SK-N-SH treated with all-trans-retinoic acid at 6 μM for 48 hours (cell line): Measurements from ENCODE around the gene ELF5.

ENCODE experiments used
- ATAC-seq: fragments of 200-7000 bp; cut with Tn5 transposase; 3 replicates; pipeline ENCODE4 v1.9.1; 2020; ENCODE audit warnings: mild to moderate bottlenecking, moderate library complexity
- ARNTL ChIP-seq: fragments of 450-650 bp; formaldehyde crosslinking; IDR thresholded peaks from 2 replicates; pipeline ENCODE4 v1.5.0; 2020; ENCODE audit warnings: low read depth, mild to moderate bottlenecking, moderate library complexity, borderline replicate concordance
- BACH2 ChIP-seq: fragments of 250-450 bp; sonication (Bioruptor Pico); IDR thresholded peaks from 2 replicates; pipeline ENCODE4 v1.9.0; 2021; ENCODE audit warnings: mild to moderate bottlenecking, borderline replicate concordance
- CSDC2 ChIP-seq: fragments of 250-450 bp; sonication (Bioruptor Pico); IDR thresholded peaks from 2 replicates; pipeline ENCODE4 v1.5.0; 2020; ENCODE audit warnings: mild to moderate bottlenecking, moderate library complexity
- CSRNP3 ChIP-seq: fragments of 250-450 bp; sonication (Bioruptor Pico); IDR thresholded peaks from 2 replicates; pipeline ENCODE4 v1.5.1; 2021; ENCODE audit warnings: mild to moderate bottlenecking, moderate library complexity
- ESRRG ChIP-seq: fragments of 250-450 bp; sonication (Bioruptor Pico); IDR thresholded peaks from 2 replicates; pipeline ENCODE4 v1.6.1; 2021; ENCODE audit warnings: mild to moderate bottlenecking
- GLIS3 ChIP-seq: fragments of 250-450 bp; sonication (Bioruptor Pico); IDR thresholded peaks from 2 replicates; pipeline ENCODE4 v1.5.0; 2020; ENCODE audit warnings: mild to moderate bottlenecking, moderate library complexity
- ISL1 ChIP-seq: fragments of 250-450 bp; sonication (Bioruptor Pico); IDR thresholded peaks from 2 replicates; pipeline ENCODE4 v2.1.2; 2022; ENCODE audit warnings: mild to moderate bottlenecking, moderate library complexity
- OSR1 ChIP-seq: fragments of 250-450 bp; sonication (Bioruptor Pico); IDR thresholded peaks from 2 replicates; pipeline ENCODE4 v1.8.0; 2022; ENCODE audit warnings: moderate library complexity, mild to moderate bottlenecking, inconsistent platforms
- POU6F1 ChIP-seq: fragments of 250-450 bp; sonication (Bioruptor Pico); IDR thresholded peaks from 2 replicates; pipeline ENCODE4 v1.8.0; 2021; ENCODE audit warnings: low read depth, mild to moderate bottlenecking, moderate library complexity, borderline replicate concordance
- PPARA ChIP-seq: fragments of 250-450 bp; sonication (Bioruptor Pico); IDR thresholded peaks from 2 replicates; pipeline ENCODE4 v1.5.0; 2020; ENCODE audit warnings: mild to moderate bottlenecking, borderline replicate concordance
- RARB ChIP-seq: fragments of 250-450 bp; sonication (Bioruptor Pico); IDR thresholded peaks from 2 replicates; pipeline ENCODE4 v1.8.0; 2021; ENCODE audit warnings: mild to moderate bottlenecking, moderate library complexity
- TCF4 ChIP-seq: fragments of 250-450 bp; sonication (Bioruptor Pico); IDR thresholded peaks from 2 replicates; pipeline ENCODE4 v1.8.0; 2021; ENCODE audit warnings: mild to moderate bottlenecking, moderate library complexity, borderline replicate concordance
- TOX ChIP-seq: fragments of 250-450 bp; sonication (Bioruptor Pico); IDR thresholded peaks from 2 replicates; pipeline ENCODE4 v1.8.0; 2021; ENCODE audit warnings: mild to moderate bottlenecking, moderate library complexity, borderline replicate concordance
- ZFP3 ChIP-seq: fragments of 250-450 bp; sonication (Bioruptor Pico); IDR thresholded peaks from 2 replicates; pipeline ENCODE4 v1.5.0; 2020; ENCODE audit warnings: mild to moderate bottlenecking, moderate library complexity
- ZFP30 ChIP-seq: fragments of 450-650 bp; formaldehyde crosslinking; IDR thresholded peaks from 2 replicates; pipeline ENCODE4 v1.5.0; 2022; ENCODE audit warnings: mild to moderate bottlenecking, moderate library complexity
- ZNF70 ChIP-seq: fragments of 450-650 bp; formaldehyde crosslinking; IDR thresholded peaks from 2 replicates; pipeline ENCODE4 v1.5.0; 2020; ENCODE audit warnings: mild to moderate bottlenecking, moderate library complexity
- ZNF8 ChIP-seq: fragments of 450-650 bp; formaldehyde crosslinking; IDR thresholded peaks from 2 replicates; pipeline ENCODE4 v1.5.0; 2020; ENCODE audit warnings: mild to moderate bottlenecking, moderate library complexity
- TF ChIP-seq, protein P1 (sequence below): fragments of 250-450 bp; sonication (Bioruptor Pico); IDR thresholded peaks from 2 replicates; pipeline ENCODE4 v1.5.1; 2020; ENCODE audit warnings: low read depth, mild to moderate bottlenecking, moderate library complexity
- TF ChIP-seq, protein P2 (sequence below): fragments of 250-450 bp; sonication (Bioruptor Pico); IDR thresholded peaks from 2 replicates; pipeline ENCODE4 v1.8.0; 2020; ENCODE audit warnings: mild to moderate bottlenecking, moderate library complexity, borderline replicate concordance
- TF ChIP-seq, protein P3 (sequence below): fragments of 250-450 bp; sonication (Bioruptor Pico); IDR thresholded peaks from 2 replicates; pipeline ENCODE4 v1.5.0; 2020; ENCODE audit warnings: mild to moderate bottlenecking, moderate library complexity

Gene ELF5

DNA sequence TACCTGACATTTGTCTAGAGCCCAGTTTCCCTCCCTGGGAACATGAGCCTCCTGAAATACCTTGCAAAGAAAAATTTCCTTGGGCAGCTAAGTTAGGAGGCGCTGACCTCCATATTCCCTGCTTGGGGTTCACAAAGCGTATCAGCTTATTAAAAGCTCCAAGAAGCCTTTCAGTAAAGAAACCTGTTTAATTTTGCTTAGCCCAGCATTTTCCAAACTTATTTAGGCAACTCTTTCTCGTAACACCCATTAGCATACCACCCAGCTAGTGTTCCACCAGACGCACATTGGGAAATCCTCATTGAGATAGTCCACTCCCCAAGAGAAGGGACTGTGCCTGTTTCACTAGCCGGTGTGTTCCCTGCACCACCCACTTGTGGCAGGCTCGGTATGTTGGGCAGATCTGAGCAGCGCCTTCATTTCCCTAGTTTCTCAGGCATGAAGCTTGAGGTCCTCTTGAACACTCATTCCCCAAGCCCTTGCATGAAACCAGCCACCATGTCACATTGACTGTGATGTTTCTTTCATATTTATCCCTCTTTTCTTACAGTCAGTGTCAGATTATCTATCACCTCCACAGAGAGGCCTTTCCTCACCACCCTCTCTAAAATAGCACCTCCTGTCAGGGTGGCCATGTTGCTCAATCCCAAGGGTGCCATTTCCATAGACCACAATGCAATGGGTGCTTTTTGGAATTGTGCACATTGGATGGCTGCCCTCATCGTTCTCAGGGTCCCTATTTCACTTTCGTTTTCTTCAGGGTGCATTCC is 12.5 kb upstream of the ELF5 start:
- ATAC-seq = no peak
- TF ChIP-seq ESRRG (no peak), ZFP3 (CRISPR knock-in tag) (no peak), TCF4 (CRISPR knock-in tag) (no peak), TOX (CRISPR knock-in tag) (no peak), PPARA (no peak), BACH2 (CRISPR knock-in tag) (no peak), OSR1 (CRISPR knock-in tag) (no peak)
- TF ChIP-seq, protein P1, sequence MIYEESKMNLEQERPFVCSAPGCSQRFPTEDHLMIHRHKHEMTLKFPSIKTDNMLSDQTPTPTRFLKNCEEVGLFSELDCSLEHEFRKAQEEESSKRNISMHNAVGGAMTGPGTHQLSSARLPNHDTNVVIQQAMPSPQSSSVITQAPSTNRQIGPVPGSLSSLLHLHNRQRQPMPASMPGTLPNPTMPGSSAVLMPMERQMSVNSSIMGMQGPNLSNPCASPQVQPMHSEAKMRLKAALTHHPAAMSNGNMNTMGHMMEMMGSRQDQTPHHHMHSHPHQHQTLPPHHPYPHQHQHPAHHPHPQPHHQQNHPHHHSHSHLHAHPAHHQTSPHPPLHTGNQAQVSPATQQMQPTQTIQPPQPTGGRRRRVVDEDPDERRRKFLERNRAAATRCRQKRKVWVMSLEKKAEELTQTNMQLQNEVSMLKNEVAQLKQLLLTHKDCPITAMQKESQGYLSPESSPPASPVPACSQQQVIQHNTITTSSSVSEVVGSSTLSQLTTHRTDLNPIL (CRISPR knock-in tag) = no peak

DNA sequence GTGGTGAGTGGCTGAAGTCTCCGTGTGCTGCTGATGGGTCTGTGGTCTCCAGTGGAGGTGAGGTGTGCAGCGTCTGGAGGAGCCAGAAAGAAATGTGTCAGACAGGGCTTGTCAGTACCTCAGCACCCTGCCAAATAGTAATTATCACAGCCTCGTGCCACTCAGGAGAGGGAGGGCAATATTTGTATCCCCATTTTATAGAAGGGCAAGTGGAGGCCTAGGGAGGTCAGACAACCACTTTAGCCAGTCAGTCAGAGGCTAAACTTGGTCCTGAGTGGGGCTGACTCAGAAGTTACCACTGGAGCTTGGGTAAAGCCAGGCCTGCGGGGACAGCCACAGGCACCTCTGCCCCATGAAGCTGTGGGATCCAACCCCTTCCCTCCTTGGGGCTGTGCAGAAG is 11.5 kb upstream of the ELF5 start:
- TF ChIP-seq TOX (CRISPR knock-in tag) = no peak
- no peak for TF ChIP-seq ZNF70 (CRISPR knock-in tag)
- TF ChIP-seq RARB (CRISPR knock-in tag) = no peak
- no peak for TF ChIP-seq CSRNP3
- TF ChIP-seq, protein P1 (CRISPR knock-in tag) = no peak
- TF ChIP-seq ZFP3 (CRISPR knock-in tag) = no peak
- TF ChIP-seq GLIS3 (CRISPR knock-in tag) = no peak
- TF ChIP-seq BACH2 (CRISPR knock-in tag) = no peak
- TF ChIP-seq ZNF8 (CRISPR knock-in tag) = no peak
- TF ChIP-seq, protein P2, sequence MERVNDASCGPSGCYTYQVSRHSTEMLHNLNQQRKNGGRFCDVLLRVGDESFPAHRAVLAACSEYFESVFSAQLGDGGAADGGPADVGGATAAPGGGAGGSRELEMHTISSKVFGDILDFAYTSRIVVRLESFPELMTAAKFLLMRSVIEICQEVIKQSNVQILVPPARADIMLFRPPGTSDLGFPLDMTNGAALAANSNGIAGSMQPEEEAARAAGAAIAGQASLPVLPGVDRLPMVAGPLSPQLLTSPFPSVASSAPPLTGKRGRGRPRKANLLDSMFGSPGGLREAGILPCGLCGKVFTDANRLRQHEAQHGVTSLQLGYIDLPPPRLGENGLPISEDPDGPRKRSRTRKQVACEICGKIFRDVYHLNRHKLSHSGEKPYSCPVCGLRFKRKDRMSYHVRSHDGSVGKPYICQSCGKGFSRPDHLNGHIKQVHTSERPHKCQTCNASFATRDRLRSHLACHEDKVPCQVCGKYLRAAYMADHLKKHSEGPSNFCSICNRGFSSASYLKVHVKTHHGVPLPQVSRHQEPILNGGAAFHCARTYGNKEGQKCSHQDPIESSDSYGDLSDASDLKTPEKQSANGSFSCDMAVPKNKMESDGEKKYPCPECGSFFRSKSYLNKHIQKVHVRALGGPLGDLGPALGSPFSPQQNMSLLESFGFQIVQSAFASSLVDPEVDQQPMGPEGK (CRISPR knock-in tag) = no peak
- ATAC-seq = no peak

- ATAC-seq = no peak
- TF ChIP-seq ZFP30 (no peak), BACH2 (CRISPR knock-in tag) (no peak), PPARA (no peak), OSR1 (CRISPR knock-in tag) (no peak), ARNTL (CRISPR knock-in tag) (no peak), TOX (CRISPR knock-in tag) (no peak), ESRRG (no peak), POU6F1 (no peak), GLIS3 (CRISPR knock-in tag) (no peak), CSRNP3 (no peak), RARB (CRISPR knock-in tag) (no peak), ZNF8 (CRISPR knock-in tag) (no peak), ISL1 (CRISPR knock-in tag) (no peak), CSDC2 (CRISPR knock-in tag) (no peak)
- TF ChIP-seq, protein P3, sequence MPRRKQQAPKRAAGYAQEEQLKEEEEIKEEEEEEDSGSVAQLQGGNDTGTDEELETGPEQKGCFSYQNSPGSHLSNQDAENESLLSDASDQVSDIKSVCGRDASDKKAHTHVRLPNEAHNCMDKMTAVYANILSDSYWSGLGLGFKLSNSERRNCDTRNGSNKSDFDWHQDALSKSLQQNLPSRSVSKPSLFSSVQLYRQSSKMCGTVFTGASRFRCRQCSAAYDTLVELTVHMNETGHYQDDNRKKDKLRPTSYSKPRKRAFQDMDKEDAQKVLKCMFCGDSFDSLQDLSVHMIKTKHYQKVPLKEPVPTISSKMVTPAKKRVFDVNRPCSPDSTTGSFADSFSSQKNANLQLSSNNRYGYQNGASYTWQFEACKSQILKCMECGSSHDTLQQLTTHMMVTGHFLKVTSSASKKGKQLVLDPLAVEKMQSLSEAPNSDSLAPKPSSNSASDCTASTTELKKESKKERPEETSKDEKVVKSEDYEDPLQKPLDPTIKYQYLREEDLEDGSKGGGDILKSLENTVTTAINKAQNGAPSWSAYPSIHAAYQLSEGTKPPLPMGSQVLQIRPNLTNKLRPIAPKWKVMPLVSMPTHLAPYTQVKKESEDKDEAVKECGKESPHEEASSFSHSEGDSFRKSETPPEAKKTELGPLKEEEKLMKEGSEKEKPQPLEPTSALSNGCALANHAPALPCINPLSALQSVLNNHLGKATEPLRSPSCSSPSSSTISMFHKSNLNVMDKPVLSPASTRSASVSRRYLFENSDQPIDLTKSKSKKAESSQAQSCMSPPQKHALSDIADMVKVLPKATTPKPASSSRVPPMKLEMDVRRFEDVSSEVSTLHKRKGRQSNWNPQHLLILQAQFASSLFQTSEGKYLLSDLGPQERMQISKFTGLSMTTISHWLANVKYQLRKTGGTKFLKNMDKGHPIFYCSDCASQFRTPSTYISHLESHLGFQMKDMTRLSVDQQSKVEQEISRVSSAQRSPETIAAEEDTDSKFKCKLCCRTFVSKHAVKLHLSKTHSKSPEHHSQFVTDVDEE (CRISPR knock-in tag) = no peak
- TF ChIP-seq, protein P2 (CRISPR knock-in tag) = no peak
Measured at GRCh38 chr11:34524696-34525095, 11.1 kb upstream of the ELF5 start.
